Measurements from ENCODE around the gene TBC1D4. TPM values are rescaled to one million over a fixed set of nuclear protein-coding genes. Genes with fewer than 3 reads are reported as not detected.
A peak's percentile ranks its signal among the peaks of the same experiment; 100 is the strongest.

Gene TBC1D4
- total and polyA plus RNA-seq, 7 donors: 5.4 to 15.0 (median 7.8) TPM

DNA sequence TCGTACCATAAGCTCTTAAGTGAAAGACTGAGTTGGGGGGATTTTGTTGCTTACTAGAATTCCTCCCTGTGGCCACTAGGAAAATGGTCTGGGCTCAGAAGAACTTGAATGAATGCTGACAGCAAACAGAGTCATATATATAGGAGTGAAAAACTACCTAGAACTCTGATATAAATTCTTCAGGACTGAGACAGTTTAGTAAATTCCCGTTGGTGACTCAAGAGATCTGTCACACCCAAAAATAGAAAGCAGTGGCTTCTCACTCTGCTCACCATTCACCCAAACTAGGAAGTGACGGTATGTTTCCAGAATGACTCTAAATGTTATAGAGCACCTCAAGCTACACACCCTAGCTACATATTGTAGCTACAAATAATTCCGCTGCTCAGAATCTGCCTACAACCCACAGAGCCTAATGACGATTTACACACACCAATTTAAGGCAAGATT is 116.2 kb downstream of the TBC1D4 start:
- Histone ChIP-seq H3K4me1 (peaks cover 0 to 21% (median 13%) of the 10 kb centered on the region in 4 donors), H3K9me3 (no peaks in the 10 kb centered on the region), H3K4me3 (no peak overlapping the region), H3K36me3 (no peaks in the 10 kb centered on the region), H3K27ac (peak overlapping the region in 1 of 4 donors; percentile 47), H3K27me3 (no peaks in the 10 kb centered on the region)
- WGBS, 2 donors: 65 to 82% methylated on average over 5 of the region's 5 CpGs
- DNase-seq: no peak
- intact Hi-C loops (cut with DNase I): no loop called here
- TF ChIP-seq, protein P1, sequence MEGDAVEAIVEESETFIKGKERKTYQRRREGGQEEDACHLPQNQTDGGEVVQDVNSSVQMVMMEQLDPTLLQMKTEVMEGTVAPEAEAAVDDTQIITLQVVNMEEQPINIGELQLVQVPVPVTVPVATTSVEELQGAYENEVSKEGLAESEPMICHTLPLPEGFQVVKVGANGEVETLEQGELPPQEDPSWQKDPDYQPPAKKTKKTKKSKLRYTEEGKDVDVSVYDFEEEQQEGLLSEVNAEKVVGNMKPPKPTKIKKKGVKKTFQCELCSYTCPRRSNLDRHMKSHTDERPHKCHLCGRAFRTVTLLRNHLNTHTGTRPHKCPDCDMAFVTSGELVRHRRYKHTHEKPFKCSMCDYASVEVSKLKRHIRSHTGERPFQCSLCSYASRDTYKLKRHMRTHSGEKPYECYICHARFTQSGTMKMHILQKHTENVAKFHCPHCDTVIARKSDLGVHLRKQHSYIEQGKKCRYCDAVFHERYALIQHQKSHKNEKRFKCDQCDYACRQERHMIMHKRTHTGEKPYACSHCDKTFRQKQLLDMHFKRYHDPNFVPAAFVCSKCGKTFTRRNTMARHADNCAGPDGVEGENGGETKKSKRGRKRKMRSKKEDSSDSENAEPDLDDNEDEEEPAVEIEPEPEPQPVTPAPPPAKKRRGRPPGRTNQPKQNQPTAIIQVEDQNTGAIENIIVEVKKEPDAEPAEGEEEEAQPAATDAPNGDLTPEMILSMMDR (IDR thresholded peaks at IDR 0.05): no peak
- TF ChIP-seq EP300 (IDR thresholded peaks at IDR 0.05) (no peak), POLR2AphosphoS5 (IDR thresholded peaks at IDR 0.05) (no peak), POLR2A (IDR thresholded peaks at IDR 0.05) (no peak)

GRCh38 chr13:75364131-75364713 is 117.7 kb downstream of the TBC1D4 start:
- no peaks in the 10 kb centered on the region for H3K9me3 ChIP-seq
- H3K27me3 ChIP-seq: no peaks in the 10 kb centered on the region
- WGBS, 2 donors: 96 to 97% methylated on average over 3 of the region's 3 CpGs
- intact Hi-C loops (cut with DNase I): no loop called here
- peaks cover 0 to 21% (median 9%) of the 10 kb centered on the region in 4 donors for H3K4me1 ChIP-seq
- no peak overlapping the region for H3K4me3 ChIP-seq
- TF ChIP-seq, protein P1 (IDR thresholded peaks at IDR 0.05): no peak
- no peak for TF ChIP-seq POLR2A (IDR thresholded peaks at IDR 0.05)
- TF ChIP-seq EP300 (IDR thresholded peaks at IDR 0.05): no peak
- no peak for TF ChIP-seq POLR2AphosphoS5 (IDR thresholded peaks at IDR 0.05)
- no peak overlapping the region for H3K27ac ChIP-seq
- H3K36me3 ChIP-seq: no peaks in the 10 kb centered on the region
- DNase-seq: no peak

DNA sequence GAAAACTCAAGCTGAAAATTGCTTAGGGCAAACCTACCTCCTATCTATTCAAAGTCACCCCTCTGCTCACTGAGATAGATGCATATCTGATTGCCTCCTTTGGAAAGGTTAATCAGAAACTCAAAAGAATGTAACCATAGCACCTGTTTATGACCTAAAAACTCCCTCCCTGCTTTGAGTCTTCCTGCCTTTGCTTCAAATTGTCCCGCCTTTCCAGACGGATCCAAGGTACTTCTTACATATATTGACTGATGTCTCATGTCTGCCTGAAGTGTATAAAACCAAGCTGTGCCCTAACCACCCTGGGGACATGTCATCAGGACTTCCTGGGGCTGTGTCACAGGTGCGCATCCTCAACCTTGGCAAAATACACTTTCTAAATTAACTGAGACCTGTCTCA is 118.6 kb downstream of the TBC1D4 start:
- H3K4me1 ChIP-seq: peaks cover 0 to 18% (median 7%) of the 10 kb centered on the region in 4 donors
- intact Hi-C loops (cut with DNase I): no loop called here
- 45 to 73% methylated on average over 3 of the region's 3 CpGs for WGBS, 2 donors

GRCh38 chr13:75362026-75362425 is 119.9 kb downstream of the TBC1D4 start:
- H3K27ac ChIP-seq: no peak overlapping the region
- no peak for DNase-seq

More for the DNA sequence above, 118.6 kb downstream of the TBC1D4 start:
- TF ChIP-seq POLR2A (IDR thresholded peaks at IDR 0.05) (no peak), POLR2AphosphoS5 (IDR thresholded peaks at IDR 0.05) (no peak), EP300 (IDR thresholded peaks at IDR 0.05) (no peak)
- TF ChIP-seq, protein P1 (IDR thresholded peaks at IDR 0.05): no peak
- Histone ChIP-seq H3K36me3 (no peaks in the 10 kb centered on the region), H3K4me3 (no peak overlapping the region), H3K27me3 (no peaks in the 10 kb centered on the region), H3K27ac (no peak overlapping the region), H3K9me3 (no peaks in the 10 kb centered on the region)
- DNase-seq: no peak

More at GRCh38 chr13:75362026-75362425, 119.9 kb downstream of the TBC1D4 start:
- peaks cover 0 to 8% (median 0%) of the 10 kb centered on the region in 4 donors for H3K4me1 ChIP-seq
- intact Hi-C loops (cut with DNase I): no loop called here
- no peaks in the 10 kb centered on the region for H3K27me3 ChIP-seq
- H3K36me3 ChIP-seq: no peaks in the 10 kb centered on the region
- no peak overlapping the region for H3K4me3 ChIP-seq
- no peaks in the 10 kb centered on the region for H3K9me3 ChIP-seq
- 98% methylated on average over 28 of the region's 28 CpGs for WGBS, 2 donors
- no peak for TF ChIP-seq POLR2AphosphoS5 (IDR thresholded peaks at IDR 0.05)
- TF ChIP-seq, protein P1 (IDR thresholded peaks at IDR 0.05): no peak
- TF ChIP-seq EP300 (IDR thresholded peaks at IDR 0.05): no peak
- no peak for TF ChIP-seq POLR2A (IDR thresholded peaks at IDR 0.05)
